Fibroblast of skin of back (primary cell): ENCODE measurements around the gene SLC6A17.

Experiments used
- DNase-seq: peaks from one replicate; pipeline ENCODE4 v3.0.0-alpha.2; 2013

SLC6A17 gene

DNA sequence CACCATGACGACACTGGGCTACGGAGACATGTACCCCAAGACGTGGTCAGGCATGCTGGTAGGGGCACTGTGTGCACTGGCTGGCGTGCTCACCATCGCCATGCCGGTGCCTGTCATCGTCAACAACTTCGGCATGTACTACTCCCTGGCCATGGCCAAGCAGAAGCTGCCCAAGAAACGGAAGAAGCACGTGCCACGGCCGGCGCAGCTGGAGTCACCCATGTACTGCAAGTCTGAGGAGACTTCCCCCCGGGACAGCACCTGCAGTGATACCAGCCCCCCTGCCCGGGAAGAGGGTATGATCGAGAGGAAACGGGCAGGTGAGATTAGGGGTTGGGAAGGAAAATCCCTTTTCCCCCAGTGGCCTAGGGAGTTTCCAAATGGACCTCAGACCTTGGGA lies 73.3 kb downstream of the SLC6A17 start:
- DNase-seq = no peak

- DNase-seq = no peak
Observed at GRCh38 chr1:110224240-110224995, 74.1 kb downstream of the SLC6A17 start.

DNA sequence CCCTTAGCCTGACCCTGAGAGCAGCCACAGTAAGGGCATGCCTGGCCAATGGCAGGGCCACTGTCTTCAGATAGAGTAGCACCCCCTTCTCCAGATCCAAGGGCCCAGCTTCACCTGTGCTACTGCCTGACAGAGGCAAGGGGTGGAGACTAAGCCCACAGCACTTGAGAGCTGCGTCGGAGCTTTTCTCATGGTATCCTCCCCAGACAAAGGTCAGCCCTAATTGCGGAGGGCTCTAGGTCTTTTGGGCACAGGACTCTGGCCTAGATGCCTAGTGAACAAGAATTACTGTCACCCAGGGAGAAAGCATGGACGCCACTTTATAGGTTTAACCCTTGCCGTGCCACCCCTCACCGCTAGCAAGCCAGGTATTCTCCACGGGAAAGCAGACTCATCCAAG lies 74.9 kb downstream of the SLC6A17 start:
- no peak for DNase-seq

DNA sequence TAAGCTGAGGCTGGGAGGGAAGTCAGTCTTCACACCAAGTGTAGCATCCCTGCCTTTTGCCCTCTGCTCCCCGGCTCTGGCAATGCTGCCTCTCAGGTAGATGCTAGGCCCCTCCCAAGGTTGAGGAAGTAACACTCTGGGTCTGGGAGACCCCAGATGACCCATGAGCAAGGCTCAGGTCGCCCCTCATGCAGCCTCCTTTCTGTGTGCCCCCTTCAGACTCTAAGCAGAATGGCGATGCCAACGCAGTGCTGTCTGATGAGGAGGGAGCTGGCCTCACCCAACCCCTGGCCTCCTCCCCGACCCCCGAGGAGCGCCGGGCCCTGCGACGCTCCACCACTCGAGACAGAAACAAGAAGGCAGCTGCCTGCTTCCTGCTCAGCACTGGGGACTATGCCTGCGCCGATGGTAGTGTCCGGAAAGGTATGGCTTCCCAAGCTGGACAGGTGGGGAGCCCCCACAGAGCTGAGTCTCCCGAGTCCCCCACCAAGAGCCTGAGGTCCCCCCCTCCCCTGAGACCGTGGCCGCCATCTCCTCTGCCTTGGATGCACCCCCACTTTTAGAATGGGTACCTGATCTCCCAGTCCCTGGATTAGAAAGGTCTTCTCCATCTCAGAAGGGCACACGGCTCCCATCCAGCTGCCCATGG lies 75.6 kb downstream of the SLC6A17 start:
- no peak for DNase-seq

- no peak for DNase-seq
Observed at GRCh38 chr1:110227774-110228173, 77.5 kb downstream of the SLC6A17 start.

- DNase-seq = no peak
Observed at GRCh38 chr1:110228381-110228780, 78.1 kb downstream of the SLC6A17 start.

DNA sequence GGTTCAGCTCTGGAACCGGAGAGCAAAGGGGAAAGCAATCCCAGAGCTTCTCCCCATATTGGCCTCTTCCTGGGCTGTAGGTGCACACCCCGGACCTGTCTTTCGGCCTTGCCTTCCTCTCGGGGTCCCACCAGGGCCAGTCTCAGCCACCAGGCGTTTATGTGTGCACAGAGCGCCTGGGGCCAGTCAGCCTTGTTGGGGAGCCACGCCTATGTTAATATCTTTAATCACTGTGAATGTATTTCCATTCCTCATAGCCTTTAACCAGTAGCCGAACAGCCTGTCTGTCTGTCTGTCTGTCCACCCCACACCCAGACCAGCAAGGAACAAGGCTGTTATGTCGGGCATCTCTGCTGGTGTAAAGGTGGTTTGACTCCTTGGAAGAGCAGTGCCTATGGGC lies 78.6 kb downstream of the SLC6A17 start:
- DNase-seq = no peak

DNA sequence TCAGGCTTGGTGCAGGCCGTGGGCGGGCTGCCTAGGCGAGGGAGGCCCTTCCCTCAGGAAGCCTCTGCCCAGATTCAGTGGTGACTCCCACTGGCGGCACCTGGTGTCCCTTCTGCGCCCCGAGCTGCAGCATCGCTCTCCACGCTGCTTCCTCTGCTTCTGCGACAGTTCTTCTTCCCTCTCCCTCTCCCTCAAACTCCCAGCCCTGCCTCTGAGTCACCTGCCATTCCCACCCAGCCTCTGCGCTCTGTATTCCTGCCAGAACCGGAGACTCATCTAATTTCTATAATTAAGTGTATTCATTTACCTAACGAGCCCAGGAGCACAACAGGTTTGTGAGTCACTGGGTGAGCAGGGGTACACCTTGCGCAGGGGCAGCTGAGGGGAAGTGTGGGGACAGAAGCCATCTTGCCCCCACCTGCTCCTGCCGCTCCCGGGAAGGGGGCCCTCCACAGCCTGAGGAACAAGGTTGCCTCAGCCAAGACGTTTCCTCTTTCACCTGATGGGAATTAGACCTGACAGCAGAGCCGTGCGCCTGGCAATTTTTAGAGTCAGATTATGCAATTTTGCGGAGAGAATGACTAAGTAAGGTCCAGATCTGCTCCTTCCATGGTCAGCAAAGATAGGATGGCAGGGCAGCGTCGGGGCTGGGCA lies 79.2 kb downstream of the SLC6A17 start:
- DNase-seq = no peak

- no peak for DNase-seq
Observed at GRCh38 chr1:110230381-110231199, 80.3 kb downstream of the SLC6A17 start.

DNA sequence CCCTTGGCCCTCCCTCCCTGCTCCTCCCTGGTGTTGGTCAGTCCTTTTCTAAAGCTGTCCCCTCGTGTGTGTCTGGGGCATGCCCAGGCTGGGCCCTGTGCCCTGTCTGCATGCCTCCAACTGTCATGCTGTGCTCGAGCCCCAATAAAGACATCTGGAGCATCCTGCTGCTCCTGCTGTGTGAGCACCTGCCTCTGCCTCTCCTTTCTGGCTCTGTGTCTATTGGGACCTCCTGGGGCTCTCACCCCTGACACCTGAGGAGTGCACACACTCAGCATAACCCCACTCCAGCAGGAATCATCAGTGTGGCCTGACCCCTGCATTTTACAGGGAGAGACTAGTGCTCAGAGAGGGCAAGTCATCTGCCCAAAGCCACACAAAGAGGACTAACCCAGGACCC lies 83.6 kb downstream of the SLC6A17 start:
- no peak for DNase-seq

DNA sequence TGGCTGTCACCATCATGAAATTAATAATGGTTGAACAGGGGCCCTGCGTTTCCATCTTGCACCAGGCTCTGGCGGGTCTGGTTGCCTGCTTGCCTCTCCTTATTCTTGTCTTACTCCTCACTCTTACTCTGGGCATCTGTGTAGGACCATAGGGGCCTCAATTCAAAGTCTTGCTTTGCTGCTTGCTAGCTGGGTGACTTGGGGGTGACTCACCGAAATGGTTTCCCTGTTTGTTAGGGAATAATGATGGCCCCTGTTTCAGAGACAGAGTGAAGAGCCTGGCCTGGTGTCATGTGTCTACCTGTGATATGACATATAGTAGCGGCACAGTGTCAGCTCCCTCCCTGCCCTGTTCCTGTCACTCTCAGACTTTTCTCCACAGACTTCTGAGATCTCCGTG lies 84.4 kb downstream of the SLC6A17 start:
- no peak for DNase-seq

DNA sequence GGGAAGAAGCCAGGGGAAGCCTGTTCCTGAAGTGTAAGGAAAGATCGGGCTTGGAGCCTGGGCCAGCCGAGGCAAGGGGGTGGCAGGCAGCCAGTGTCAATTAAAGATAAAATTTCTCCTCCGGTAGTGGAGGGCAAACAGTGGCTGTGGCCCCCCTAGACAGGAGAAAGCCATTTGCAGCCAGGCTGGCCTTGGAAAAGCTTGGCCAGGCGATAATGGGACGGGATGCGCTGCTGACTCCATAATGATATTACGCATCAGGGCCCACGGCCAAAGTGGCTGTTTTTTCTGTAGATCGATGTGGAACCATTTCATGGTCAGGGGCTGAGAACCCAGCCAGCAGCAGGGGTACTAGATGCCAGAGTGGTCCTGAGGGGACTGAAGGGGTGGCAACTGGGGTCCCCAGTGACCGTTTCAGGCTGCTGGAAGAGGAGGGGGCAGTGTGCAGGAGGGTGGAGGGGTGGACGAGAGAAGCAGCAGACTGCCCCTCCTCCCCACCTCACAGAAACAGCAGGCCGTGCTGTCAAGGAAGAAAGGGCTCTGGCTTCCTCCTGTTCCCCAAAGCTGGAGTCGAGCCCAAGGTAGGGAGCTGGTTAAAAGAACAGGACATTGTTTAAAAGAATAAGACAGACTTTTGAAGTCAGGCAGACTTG lies 85.0 kb downstream of the SLC6A17 start:
- DNase-seq = no peak

GRCh38 chr1:110235834-110236682 lies 85.8 kb downstream of the SLC6A17 start:
- DNase-seq = peak; percentile 33

DNA sequence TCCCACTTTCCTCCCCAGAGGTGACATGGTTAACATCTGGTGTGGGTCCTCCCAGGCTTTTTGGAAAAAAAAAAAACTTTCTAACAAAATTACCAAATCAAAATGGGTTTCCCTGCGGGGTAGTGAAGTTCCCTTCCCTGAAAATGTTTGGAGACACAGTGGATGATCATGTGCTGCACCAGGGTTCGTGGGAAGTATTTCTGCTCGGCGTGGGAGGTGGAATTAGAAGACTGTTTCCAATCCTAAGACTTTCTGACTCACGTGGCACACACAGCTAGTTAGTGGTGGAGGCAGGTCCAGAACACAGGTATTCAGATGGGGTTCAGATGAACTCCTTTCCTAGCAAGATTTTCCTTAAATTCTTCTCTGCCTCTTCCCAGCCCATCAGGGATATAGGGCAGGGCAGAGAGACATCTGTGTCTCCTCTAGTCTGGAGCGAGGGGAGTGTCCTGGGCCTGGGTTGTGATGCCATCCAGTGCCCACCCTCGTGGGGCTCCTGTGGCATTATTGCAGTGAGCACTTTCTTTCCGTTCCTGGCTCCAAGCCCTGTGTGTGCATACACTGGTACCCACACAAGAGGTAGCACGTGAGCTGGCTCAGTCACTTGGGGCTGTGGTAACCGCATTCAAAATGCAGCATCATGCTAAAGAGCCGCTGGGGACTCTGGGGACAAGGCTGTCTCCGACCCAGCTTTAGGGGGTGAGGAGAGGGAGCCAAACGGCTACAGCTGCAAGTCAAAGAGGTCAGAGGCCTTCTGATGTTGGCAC lies 87.3 kb downstream of the SLC6A17 start:
- no peak for DNase-seq

DNA sequence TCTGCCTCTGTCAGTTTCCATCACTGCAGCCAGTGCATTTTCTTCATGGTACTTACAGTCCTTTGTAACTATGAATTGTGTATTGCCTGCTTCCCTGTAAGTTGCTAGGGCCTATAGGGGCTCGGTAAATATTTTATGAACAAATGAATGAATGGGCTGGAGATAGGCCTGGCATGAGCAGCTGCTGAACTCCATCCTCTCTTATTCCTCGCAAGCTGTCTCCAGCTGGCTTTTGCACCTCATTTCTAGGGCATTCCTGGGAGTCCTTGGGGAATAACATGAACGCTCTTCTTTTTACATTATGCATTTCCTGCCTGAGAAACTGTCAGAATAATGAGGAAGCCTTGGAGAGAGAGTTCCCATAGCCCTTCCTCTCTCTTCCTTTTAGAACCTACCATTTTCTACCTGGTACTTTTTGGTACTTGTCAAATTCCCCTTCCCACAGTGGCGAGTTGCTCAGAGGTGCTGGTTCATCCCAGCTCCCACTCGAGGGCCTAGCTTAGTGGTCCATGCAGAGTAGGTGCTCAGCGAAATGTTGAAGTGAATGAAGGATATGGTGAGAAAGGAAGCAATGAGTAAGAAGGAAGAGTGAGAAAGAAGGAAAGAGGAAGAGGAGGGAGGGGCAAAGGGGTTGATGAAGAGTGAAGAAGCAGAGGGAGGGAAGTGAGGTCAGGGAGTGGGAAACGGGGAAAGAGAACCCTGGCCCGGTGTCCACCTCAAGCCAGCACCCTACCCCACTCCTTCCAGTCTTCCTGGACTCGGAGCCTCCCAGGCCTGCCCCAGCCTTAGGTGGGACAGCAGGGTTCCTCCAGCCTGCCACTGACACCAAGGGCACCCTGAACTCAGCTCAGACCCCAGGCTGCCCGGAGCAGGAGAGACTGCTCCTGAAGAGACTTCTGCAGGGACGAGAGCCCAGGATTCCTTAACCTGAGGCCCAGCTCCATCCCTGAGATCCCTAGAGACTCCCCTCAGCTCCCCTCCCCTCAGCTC lies 89.4 kb downstream of the SLC6A17 start:
- DNase-seq = peak; percentile 33

DNA sequence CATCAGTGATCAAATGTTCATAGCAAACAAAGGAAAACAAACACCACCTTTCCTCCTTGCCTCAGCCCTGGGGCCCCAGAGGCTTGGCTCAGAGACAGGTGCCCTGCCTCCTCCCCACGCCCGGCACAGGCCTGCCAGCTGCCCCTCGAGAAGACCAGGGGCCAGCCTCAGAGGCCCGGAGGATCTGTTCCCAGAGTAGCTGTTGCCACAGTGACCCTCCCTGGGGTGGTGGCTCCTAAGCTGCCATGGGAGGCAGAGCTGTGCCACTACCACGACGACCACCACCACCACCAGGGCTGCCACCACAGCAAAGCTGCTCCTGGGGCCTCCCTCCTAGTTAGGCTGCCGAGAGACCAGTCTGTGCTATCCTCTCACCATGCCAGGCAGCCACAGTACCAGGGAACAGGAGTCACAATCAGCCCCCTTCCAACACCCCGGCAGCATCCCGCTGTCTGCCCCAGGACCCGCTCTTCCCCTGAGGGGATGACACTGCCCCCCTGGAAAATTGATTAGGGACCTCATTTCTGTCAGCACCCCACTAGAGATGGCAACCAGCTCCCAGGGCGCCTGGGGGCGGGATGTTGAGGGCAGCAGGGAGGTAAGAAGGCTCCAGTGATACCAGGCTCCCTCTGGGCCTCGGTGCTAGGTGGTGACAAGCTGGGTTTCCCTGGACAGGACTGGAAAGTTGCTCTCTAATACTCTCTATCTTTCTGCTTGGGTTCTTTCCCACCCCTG lies 90.3 kb downstream of the SLC6A17 start:
- DNase-seq = no peak

- DNase-seq = no peak
Observed at GRCh38 chr1:110241516-110241915, 91.2 kb downstream of the SLC6A17 start.

DNA sequence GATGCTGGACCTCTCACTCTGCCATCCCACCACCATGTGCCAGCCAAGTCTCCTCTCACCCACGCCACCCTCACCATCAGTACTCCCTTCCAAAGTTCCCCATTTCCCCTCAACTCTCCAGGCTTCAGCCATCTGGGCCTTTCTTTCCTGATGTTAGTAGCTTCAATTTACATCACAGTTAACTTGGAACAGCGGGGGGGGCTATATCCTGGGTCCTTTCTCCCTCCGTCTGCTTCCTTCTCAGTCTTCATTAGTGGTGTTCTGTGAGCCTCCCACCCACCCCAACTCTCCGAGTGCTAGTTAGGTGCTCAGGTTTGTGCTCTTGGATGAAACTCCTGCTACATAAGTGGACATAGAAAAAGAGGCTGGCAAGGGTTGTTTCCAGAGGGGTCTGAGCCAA lies 91.8 kb downstream of the SLC6A17 start:
- DNase-seq = no peak

DNA sequence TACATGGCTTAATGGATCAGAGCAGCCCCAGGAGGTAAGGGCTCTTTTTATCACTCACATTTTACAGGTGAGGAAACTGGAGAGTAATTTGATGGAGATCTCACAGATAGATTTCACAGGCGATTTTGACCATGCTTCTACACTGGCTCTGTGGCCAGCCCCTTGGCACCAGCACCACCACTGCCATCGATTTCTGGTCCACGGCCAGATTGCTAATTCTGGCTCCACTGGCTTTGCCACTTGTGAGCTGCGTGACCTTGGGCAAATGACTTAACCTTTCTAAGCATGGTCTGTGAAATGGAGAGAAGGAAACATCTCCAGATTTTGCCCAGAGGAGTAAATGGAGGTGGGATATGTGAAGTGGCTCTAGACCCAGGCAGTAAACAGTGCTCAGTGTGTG lies 92.4 kb downstream of the SLC6A17 start:
- DNase-seq = no peak
